Gastroesophageal sphincter (tissue), 3 donors: Measurements from ENCODE around the gene OPRD1.

Experiments used
- CTCF ChIP-seq, 4 experiments: fragments of 200-600 bp in 2 of 4; fragments of 450-650 bp in 2 of 4; sonication (generic) in 1 of 4; IDR thresholded peaks; one replicate each; pipeline ENCODE4 v1.5.1; 2017 to 2019; ENCODE audit warnings: antibody characterized with exemption in 4 of 4, mild to moderate bottlenecking in 2 of 4, moderate library complexity in 2 of 4
- POLR2A ChIP-seq, 2 donors: fragments of 450-650 bp; IDR thresholded peaks; one replicate each; pipeline ENCODE4 v1.6.1; 2017; ENCODE audit warnings: antibody characterized with exemption in 2 of 2, mild to moderate bottlenecking in 2 of 2, moderate library complexity in 1 of 2

GRCh38 chr1:28845786-28846543 is 34.0 kb downstream of the OPRD1 start:
- TF ChIP-seq POLR2A (IDR thresholded peaks at IDR 0.05) (no peak), CTCF (IDR thresholded peaks at IDR 0.05) (no peak)
